HG03439 (cell line): Measurements from ENCODE around the gene ELP4.
"Not testable (repeated sequence)": the region's sequence is repeated elsewhere in the genome, so short reads cannot be mapped to it uniquely, and the experiment has no call there.

ENCODE experiments used
- ATAC-seq: cut with Tn5 transposase; IDR thresholded peaks from one replicate; pipeline ENCODE4 v1.9.1; 2021; ENCODE audit warnings: mild to moderate bottlenecking, moderate library complexity; ENCODE audit not compliant: unreplicated experiment

The ELP4 gene

DNA sequence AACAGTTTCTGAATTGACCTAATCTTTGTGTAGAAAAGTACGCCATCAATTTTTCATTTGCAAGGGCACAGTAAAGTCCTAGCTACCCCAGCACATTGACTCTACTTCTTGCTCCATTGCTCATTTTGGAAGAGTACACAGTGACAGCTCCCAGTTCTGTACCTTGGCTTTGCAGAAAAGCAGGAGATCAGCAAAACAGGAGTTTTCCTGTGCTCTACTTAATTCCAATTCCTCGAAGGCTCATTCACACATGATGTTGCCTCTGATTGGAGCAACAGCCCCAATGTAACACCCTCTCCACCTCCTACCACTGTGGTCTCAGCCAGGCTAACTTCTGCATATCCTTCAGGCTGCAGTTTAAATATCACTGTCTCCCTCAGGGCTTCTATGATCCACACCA is 182.9 kb downstream of the ELP4 start:
- ATAC-seq, result no peak

DNA sequence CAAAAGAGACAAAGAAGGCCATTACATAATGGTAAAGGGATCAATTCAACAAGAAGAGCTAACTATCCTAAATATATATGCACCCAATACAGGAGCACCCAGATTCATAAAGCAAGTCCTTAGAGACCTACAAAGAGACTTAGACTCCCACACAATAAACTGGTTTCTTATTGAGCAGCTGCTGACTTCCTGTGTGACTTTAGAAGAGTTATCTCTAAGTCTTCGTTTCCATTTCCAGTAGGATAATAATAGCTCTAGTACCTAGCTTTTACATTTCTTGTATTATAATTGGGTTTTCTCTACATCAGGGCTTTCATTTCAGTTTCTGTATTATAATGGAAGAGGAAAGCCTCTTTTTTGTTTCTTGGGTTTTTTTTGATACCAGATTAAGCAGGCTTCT is 187.5 kb downstream of the ELP4 start:
- ATAC-seq, result peak; percentile 79

DNA sequence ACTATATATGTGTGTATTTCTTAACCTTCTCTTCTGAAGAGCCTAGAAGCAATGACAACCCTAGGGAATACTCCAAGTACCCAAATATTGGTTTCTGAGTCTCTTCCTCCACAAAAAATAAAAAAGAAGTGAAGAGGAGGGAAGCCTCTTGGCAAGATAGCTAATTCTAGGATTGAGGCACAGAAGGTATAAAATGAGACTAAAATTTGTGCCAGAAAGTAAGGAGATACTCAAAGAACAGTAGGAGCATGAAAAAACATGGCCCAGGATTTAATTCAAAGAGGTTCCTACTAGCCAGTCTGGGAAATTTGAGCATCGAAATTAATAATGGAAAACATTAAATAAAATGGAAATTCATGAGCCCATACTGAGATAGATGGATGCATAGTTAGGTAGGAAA is 189.5 kb downstream of the ELP4 start:
- ATAC-seq, result no peak

DNA sequence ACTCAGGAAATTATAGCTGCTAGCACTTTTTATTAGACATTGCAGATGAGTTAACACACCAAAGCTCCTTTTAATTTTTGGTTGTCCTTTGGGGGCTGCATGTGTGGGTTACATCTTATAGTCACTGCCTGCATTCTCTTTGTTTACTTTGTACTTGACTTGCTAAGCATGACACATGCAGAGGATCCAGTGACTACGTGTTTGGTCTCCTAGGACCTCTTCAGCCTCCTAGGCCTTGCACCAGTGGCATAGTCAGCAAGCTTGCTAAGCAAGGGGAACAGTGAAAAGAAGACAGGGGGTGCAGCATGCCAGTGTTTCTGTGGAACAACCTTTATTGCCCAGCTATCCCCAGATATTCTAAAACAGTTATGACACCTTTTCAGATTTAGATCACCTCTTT is 193.4 kb downstream of the ELP4 start:
- ATAC-seq, result no peak

DNA sequence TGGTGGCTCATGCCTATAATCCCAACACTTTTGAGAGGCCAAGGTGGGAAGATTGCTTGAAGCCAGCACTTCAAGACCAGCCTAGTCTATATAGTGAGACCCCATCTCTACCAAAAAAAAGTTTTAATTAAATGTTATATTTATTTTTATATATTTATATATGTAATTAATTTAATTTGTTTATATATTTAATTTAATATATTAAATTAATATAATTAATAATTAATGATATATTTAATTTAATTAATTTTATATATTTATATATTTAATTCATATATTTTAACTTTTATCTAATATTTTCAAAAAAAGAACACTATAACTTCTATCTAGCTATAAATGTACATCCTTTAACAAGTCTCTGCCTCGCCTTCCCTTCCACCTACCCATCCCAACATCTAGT is 196.8 kb downstream of the ELP4 start:
- ATAC-seq, result no peak

DNA sequence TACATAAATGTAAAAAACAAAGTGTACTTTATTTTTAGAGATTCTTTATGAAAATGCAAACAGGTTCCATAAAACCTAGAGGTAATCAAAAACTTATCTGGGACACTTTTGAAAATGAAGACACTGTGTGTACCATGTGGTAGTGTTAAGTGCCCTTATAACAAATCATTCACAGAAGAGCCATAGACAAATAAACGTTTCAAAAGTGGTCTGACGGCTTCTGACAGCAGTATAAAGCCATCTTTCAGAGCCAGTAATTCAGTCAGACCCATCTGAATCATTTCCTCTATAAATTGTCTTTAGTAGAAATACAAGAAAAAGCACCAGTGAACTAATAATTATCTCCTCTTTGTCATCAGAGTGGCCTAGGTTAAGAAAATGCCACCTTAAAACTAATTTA is 201.6 kb downstream of the ELP4 start:
- ATAC-seq, result no peak

DNA sequence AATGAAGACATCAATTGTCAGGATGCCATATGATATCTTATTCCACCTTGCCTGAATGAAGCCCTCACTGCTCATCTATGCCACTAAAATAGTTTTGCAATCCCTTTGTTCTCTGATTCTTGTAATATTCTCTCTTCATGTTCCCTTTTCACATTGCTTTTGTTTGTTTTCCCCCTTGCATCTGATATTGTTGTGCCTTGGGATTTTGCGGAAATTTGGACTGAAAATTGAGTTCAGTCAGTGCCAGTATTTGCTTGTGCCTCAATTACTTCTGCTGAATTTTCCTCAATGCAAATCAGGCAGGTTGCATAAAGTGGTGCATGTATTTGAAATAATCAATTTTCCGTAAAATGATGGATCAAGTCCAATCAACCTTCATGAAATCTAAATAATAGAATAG is 203.3 kb downstream of the ELP4 start:
- no peak for ATAC-seq

DNA sequence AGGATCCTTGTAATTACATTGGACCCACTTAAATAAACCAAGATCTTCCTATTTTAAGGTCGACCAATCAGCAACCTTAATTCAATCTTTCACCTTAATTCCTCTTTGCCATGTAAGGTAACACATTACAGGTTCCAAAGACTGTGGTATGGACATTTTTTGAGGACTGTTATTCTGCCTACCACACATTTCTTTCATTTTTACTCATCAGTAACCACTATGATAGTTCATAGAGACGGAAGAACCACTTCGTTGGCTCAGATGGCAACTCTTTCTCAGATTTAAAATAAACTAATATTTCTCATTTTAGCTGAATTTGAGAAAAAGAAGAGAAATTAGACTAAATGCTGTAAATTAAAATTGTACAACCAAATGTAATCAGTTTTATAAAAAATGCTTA is 205.3 kb downstream of the ELP4 start:
- no peak for ATAC-seq

DNA sequence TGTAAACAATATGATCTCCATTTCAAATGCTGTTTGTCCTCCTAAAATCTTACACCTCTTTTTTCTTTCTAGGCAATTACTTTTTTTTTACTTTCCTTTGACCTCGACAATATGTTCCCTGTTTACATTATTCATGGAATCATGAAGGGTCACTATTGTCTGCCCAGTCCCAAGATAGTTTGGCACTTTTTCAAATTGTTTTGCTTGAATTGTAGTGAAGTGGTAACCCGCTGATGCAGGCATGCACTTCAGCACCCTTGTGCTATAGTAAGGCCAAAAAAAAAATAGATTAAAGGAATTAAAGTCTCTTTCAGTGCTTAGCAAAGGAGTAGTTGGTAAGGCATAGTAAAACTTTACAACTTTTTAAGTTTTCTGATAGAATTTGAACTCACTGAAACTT is 210.7 kb downstream of the ELP4 start:
- ATAC-seq, result no peak

DNA sequence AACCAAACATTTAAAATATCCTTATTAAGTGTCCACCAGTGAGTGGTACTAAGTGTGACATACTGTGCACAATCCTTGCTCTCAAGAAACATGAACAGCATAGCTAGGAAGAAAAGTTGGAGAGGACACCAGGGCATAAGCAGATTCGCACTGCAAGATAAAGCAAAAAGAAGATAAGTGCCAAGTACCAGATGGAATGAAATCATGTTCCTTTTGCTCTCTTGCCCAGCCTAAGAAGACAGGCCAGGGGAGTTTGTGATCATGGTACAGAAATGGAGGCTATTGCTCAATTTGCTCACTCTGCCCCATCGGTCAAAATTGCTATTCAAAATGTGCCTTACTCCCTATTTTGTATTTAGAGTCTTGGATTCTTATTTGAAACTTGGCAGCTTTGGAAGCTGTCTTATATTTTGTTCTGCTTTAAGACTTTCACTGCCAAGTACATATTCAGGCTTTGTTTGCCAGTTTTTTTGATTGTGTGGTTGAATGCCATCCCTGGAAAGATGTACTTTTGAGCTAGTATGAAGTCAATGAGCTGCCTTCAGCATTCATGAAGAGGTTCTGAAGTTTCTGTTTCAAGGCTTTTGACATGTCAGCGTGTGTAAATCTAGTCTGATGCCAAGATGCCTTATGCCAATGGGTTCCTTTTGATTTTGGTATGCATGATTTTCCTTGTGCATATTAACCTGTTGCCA is 211.3 kb downstream of the ELP4 start:
- ATAC-seq, result no peak

DNA sequence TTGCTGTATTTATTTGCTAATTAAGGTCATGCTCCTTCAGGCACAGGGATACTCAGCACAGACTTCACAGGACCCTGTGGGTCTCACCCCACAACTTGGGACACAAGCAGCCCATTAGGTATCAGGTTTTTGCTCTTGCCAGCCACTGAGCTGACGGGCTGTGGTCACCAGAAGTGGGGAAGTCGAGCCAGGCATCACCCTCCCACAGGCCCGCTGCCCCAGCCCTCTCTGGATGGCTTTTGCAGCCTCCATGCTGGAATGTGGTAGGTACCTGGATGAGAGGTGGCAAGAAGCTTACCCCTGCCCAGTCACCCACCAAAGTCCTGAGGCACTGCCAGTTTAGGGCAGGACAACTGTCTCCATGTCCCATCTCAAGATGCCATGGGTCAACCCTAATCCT is 213.2 kb downstream of the ELP4 start:
- no peak for ATAC-seq

DNA sequence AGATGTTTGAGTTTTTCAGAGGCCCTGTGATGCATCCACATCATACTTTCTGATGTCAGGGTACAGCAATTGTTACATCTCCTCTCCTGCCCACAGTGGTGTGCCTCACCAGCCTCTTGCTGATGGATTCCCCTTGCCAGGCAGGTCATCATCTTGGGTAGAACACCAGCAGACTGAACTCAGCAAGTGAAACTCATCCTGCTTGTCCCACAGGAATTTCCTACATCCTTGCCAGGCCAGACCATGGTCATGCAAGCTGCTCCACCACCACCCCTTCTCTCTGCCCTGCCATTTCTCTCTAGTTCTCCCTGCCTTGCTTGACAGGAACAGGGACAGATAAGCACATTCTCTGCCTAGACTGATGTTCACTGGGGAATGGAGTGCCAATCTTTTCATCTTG is 215.6 kb downstream of the ELP4 start:
- ATAC-seq, result no peak

DNA sequence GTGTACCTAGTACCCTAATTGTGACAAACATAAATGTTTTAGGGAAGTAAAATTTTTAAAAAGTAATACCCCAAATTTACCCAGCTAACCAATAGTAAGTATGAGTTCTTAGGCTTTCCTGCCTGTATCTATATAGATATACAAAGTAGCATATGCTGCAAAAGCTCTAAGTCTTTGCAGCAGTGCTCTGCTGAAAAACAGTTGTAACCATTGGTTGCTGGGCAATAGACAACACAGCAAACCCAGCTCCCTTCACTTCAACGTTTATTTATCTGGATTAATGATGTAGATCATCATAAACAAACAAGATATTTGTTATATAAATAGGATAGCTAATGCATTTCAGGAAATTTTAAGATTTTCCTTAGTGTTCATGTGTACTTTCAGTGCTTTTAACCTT is 218.9 kb downstream of the ELP4 start:
- no peak for ATAC-seq

DNA sequence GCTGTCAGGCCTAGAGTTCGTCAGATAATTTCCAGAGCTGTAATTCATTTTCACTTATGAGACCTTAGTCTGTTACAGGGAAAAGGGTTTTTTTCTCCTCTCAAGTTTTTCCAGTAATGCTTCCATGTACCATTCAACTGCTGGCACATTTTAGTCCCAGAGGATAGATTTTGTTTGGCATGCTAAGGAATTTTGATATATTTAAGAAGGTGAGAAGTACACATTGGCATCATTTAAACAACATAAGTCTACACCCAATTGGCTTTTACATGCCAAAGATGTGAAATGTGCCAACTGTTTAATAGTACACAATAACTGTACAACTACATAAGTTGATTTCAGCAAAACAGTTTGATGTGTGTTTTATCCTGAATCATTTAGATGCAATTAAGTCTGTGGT is 230.6 kb downstream of the ELP4 start:
- no peak for ATAC-seq

DNA sequence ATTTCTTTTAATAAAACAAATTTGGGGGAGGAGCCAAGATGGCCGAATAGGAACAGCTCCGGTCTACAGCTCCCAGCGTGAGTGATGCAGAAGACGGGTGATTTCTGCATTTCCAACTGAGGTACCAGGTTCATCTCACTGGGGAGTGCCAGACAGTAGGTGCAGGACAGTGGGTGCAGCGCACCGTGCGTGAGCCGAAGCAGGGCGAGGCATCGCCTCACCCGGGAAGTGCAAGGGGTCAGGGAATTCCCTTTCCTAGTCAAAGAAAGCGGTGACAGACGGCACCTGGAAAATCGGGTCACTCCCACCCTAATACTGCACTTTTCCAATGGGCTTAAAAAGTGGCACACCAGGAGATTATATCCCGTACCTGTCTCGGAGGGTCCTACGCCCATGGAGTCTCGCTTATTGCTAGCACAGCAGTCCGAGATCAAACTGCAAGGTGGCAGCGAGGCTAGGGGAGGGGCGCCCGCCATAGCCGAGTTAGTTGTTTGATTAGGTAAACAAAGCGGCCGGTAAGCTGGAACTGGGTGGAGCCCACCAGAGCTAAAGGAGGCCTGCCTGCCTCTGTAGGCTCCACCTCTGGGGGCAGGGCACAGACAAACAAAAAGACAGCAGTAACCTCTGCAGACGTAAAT is 231.3 kb downstream of the ELP4 start:
- not testable (repeated sequence) for ATAC-seq

DNA sequence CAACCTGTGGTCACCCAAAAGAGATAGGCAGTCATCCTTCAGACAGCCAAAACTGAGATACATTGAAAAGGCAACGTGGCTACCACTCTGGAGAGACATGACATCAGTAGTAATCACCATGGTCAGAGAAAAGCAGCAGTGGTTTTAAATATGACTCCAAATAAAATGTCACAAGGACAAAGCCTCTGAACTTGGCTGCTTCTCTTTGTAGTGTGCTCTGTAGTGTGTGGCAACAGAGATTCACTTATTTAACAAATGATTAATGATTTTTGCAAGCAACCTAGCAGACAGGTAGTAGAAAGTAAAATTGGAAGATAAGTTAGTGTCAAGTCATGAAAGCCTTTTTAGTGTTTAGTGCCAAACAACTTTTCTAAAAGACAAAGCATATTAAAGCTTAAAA is 238.0 kb downstream of the ELP4 start:
- no peak for ATAC-seq

DNA sequence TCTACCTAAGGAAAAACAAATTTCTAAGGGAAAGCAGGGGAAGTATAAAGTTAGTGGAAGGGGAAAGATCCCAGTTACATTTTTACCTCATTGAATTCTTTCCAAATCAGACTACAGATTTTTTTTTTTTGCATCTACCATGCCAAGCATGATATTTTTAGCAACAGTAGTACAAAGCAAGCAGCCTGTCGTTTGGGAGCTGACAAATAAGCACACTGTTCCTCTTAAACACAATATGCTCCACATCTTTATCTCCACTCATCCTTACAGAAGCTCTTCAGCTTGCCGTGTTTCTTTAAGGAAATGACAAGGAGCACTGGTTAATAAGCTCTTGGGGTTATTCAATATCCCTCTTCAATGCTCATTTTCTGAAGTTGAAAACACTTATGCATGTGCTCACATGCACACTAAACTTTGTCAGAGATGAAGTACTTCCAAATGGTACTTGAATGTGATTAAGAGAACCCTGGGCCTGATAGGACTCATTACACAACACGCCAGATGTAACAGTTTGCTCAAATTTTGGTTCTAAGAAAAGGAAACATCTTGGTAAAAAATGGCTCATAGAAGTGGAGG is 247.8 kb downstream of the ELP4 start:
- ATAC-seq, result no peak

DNA sequence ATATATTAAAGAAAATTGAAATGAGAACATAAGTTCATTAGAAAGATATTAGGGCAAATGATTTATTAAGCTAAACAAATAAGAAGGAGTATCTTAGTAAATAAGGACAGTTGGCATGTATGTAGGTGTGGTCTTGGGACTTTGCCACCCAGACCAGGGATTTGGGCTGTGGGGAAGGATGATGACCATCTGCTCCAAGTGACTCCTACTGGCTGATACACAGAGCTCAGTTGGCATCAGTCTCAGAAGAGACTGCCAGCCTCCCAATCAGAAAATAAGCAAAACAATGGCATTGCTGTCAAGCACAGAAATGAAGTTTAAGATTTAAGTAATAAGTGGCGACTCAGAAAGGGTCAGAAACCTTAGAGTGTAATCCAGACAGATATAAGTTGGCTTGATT is 252.1 kb downstream of the ELP4 start:
- ATAC-seq, result no peak

DNA sequence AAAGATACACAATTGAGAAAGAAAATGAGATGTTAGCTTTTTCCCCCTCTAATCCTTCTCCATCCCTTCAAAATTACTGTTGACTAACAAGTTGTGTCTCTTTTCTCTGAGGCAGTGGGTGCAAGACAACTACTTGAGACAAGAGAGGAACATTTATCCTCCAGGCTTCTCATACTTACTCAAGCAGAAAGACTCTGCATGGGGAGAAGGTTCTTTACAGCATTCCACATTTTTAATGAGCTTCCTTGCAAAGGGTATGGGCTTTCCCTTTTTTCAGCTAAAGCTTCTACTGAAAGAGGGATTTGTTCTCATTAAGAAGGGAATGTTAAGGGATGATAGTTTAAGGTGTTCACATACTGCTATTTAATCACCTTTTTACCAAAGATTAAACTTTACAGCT is 253.7 kb downstream of the ELP4 start:
- ATAC-seq, result no peak

DNA sequence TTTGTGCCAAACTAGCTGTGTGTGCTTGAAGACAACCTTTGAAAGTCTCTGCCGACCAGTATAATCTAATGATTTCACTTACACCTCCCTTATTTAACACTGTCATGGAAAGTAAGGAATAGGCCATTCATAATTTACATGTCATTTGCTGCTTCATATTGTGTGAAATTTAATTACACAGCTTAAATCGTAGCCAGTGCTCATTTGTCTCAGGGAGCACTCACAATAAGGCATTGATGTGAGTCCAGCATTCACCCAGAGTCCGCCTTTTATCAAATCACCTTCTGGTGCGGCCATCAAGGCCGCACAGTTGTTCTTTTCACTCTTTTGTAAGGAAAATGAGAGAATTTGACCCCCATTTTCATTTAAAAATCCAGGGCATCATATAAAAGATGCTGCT is 254.7 kb downstream of the ELP4 start:
- no peak for ATAC-seq

DNA sequence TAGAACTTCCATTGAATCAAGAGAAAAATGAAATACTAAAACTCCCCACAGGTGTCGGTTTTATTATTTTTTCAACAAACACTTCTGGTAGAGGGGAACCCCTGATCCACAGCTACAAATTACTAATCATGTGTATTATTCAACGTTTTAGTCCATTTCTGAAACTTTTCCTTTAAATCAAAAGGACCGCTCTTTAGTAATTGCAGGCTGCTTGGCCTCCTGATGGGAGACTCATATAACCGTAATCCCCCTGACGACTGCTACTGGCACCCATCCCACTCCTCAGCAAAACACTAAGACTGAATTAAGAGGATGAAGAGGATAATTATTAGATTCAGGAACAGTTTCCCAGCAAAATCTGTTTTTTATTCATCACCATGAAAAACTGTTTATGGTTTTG is 255.2 kb downstream of the ELP4 start:
- no peak for ATAC-seq

DNA sequence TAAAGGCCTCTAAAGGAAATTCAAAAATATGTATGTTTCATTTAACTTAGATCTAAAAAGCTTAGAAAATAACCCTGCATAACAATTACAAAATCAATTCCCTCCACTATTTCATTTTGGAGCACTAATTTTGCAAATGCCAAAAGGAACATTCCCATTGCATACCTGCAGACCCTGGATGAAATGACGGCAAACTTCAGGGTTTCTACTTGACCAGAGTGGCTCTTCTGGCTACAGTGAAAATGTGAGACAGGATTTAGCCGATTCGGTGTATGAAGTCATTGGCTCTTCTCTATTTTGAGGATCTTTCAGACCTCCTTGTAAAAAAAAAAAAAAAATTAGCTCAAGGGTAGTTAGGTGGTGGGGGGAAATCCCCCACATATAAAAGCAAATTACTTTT is 257.5 kb downstream of the ELP4 start:
- ATAC-seq, result no peak

DNA sequence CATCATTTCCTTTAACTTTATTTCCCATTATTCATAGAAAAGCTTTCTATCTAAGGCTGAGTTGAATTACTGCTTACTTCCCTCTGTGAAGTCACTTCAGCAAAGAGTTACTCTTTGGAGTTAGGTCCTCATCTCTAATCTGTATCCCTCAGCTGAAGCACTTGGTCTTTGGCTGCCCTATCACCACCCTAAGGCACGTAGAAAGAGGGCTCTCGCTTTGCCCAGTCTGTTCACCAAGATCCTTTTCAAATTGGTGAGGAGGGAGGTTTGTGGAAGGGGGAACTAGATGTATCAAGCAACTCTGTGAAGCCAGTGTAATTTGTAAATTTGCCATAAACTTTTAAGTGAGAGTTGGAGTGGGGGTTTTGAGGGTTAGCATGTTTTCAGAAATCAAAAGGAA is 258.1 kb downstream of the ELP4 start:
- ATAC-seq, result no peak
